Transverse colon (tissue), 4 donors: ENCODE data around the gene FAM120B.

ENCODE experiments used
- EP300 ChIP-seq: sonication (generic); formaldehyde crosslinking; IDR thresholded peaks from one replicate; pipeline ENCODE4 v1.6.1; 2017; ENCODE audit warnings: antibody characterized with exemption, low read depth
- POLR2AphosphoS5 ChIP-seq, 3 donors: sonication (generic); formaldehyde crosslinking; IDR thresholded peaks; one replicate each; pipeline ENCODE4 v1.6.1; 2016; ENCODE audit warnings: antibody characterized with exemption in 3 of 3
- TF ChIP-seq, protein P1 (sequence below), 5 experiments: fragments of 200-600 bp in 3 of 5; fragments of 450-650 bp in 2 of 5; sonication (generic) in 3 of 5; IDR thresholded peaks; 1 replicate in 2 of 5; 2 replicates in 3 of 5; pipeline ENCODE4 v1.5.1; 2016 to 2017; ENCODE audit warnings: antibody characterized with exemption in 5 of 5, inconsistent platforms in 3 of 5, mild to moderate bottlenecking in 2 of 5, moderate library complexity in 1 of 5

DNA sequence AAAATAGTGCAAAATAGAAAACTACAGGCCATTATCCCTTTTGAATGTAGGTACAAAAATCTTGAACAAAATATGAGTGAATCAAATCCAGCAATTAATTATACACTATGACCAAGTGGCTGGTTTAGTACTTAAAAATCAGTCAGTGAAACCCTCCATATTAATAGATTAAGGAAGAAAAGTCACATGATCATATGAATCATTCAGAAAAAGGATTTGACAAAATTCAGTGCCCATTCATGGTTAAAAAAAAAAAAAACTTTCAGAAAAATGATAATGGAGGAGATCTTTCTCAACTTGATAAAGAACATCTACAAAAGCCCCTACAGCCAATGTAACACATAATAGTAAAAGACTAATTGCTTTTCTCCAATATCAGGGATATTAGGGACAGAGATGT lies 75.0 kb downstream of the FAM120B start:
- TF ChIP-seq, protein P1, sequence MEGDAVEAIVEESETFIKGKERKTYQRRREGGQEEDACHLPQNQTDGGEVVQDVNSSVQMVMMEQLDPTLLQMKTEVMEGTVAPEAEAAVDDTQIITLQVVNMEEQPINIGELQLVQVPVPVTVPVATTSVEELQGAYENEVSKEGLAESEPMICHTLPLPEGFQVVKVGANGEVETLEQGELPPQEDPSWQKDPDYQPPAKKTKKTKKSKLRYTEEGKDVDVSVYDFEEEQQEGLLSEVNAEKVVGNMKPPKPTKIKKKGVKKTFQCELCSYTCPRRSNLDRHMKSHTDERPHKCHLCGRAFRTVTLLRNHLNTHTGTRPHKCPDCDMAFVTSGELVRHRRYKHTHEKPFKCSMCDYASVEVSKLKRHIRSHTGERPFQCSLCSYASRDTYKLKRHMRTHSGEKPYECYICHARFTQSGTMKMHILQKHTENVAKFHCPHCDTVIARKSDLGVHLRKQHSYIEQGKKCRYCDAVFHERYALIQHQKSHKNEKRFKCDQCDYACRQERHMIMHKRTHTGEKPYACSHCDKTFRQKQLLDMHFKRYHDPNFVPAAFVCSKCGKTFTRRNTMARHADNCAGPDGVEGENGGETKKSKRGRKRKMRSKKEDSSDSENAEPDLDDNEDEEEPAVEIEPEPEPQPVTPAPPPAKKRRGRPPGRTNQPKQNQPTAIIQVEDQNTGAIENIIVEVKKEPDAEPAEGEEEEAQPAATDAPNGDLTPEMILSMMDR (IDR thresholded peaks at IDR 0.05), result no peak
- TF ChIP-seq POLR2AphosphoS5 (IDR thresholded peaks at IDR 0.05) (no peak), EP300 (no peak)
